K562 (cell line): ENCODE data around the gene RNASEH1. TPM values are rescaled to one million over a fixed set of nuclear protein-coding genes. Genes with fewer than 3 reads are reported as not detected.

Experiments
- ARID2 ChIP-seq: fragments of 450-650 bp; IDR thresholded peaks from 2 replicates; pipeline ENCODE4 v1.6.1; 2017; ENCODE audit warnings: antibody characterized with exemption, mild to moderate bottlenecking
- BCOR ChIP-seq: fragments of 450-650 bp; IDR thresholded peaks from 2 replicates; pipeline ENCODE4 v1.6.1; 2016
- CTBP1 ChIP-seq: fragments of 450-650 bp; IDR thresholded peaks from 2 replicates; pipeline ENCODE4 v1.6.1; 2016; ENCODE audit warnings: borderline replicate concordance
- FOXP1 ChIP-seq: sonication (generic); formaldehyde crosslinking; IDR thresholded peaks from 2 replicates; pipeline ENCODE4 v1.8.0; 2022; ENCODE audit warnings: mild to moderate bottlenecking, missing genetic modification reagents
- HDAC6 ChIP-seq: IDR thresholded peaks from 2 replicates; pipeline ENCODE4 v1.6.1; 2012; ENCODE audit warnings: low read depth, mild to moderate bottlenecking, control low read depth, inconsistent platforms, low read length, moderate library complexity
- NFE2 ChIP-seq: IDR thresholded peaks from 2 replicates; pipeline ENCODE4 v1.6.1; 2014; ENCODE audit warnings: antibody characterized with exemption, low read depth
- RUNX1 ChIP-seq: sonication (generic); IDR thresholded peaks from 2 replicates; pipeline ENCODE4 v1.6.1; 2016; ENCODE audit warnings: antibody characterized with exemption, low read depth
- TFAM ChIP-seq: fragments of 250-450 bp; sonication (Bioruptor Pico); conservative IDR thresholded peaks from 2 replicates; pipeline ENCODE4 v1.5.0; 2021; ENCODE audit warnings: mild to moderate bottlenecking, moderate library complexity
- ZNF551 ChIP-seq: fragments of 250-450 bp; sonication (Bioruptor Pico); IDR thresholded peaks from 2 replicates; pipeline ENCODE4 v1.5.0; 2021; ENCODE audit warnings: mild to moderate bottlenecking, moderate library complexity
- polyA plus RNA-seq, 8 experiments: library from polyadenylated mRNA; depleted of rRNA in 4 of 8; stranded (reverse) in 5 of 8; unstranded in 3 of 8; fragments of >200 nt; fragmentation: Nextera tagmentation in 2 of 8; fragmentation: Illumina TruSeq in 1 of 8; extraction: Ambion mirVana in 2 of 8; extraction: Trizol in 1 of 8; gene quantifications; 2 replicates each; pipeline versions ENCODE4 v1.2.1 to v1.2.3, GENCODE V29; 2011 to 2014; ENCODE audit warnings: inconsistent platforms in 1 of 8, missing spikeins in 1 of 8
- total RNA-seq, 7 experiments: library from RNA; depleted of rRNA in 6 of 7; stranded (reverse); fragments of >200 nt in 6 of 7; fragmentation: Illumina TruSeq in 2 of 7; extraction: Trizol in 2 of 7; gene quantifications; 2 replicates each; pipeline versions ENCODE4 v1.2.1 to v1.2.3, GENCODE V29; 2011 to 2021; ENCODE audit warnings: low replicate concordance in 1 of 7
- TF ChIP-seq, protein P1 (sequence below): fragments of 200-600 bp; sonication (generic); IDR thresholded peaks from one replicate; pipeline ENCODE4 v1.6.1; 2012; ENCODE audit warnings: mild to moderate bottlenecking, low read depth, low read length, inconsistent platforms
- TF ChIP-seq, protein P2 (sequence below): sonication (generic); formaldehyde crosslinking; IDR thresholded peaks from 2 replicates; pipeline ENCODE4 v1.9.0; 2022; ENCODE audit warnings: mild to moderate bottlenecking, missing genetic modification reagents
- TF ChIP-seq, protein P3 (sequence below): fragments of 450-650 bp; conservative IDR thresholded peaks from 2 replicates; pipeline ENCODE4 v1.6.1; 2016; ENCODE audit warnings: missing genetic modification characterization, low read depth, mild to moderate bottlenecking, control low read depth, missing compliant biosample characterization
- TF ChIP-seq, protein P4 (sequence below): fragments of 450-650 bp; formaldehyde crosslinking; IDR thresholded peaks from 2 replicates; pipeline ENCODE4 v1.4.0; 2020; ENCODE audit warnings: mild to moderate bottlenecking, mixed read lengths

The RNASEH1 gene
- total and polyA plus RNA-seq, 9 of the 15 experiments (the other 6 are each of a cell fraction or from before 2014, with no cell fraction given) = 25.7 to 47.5 (median 42.8) TPM

DNA sequence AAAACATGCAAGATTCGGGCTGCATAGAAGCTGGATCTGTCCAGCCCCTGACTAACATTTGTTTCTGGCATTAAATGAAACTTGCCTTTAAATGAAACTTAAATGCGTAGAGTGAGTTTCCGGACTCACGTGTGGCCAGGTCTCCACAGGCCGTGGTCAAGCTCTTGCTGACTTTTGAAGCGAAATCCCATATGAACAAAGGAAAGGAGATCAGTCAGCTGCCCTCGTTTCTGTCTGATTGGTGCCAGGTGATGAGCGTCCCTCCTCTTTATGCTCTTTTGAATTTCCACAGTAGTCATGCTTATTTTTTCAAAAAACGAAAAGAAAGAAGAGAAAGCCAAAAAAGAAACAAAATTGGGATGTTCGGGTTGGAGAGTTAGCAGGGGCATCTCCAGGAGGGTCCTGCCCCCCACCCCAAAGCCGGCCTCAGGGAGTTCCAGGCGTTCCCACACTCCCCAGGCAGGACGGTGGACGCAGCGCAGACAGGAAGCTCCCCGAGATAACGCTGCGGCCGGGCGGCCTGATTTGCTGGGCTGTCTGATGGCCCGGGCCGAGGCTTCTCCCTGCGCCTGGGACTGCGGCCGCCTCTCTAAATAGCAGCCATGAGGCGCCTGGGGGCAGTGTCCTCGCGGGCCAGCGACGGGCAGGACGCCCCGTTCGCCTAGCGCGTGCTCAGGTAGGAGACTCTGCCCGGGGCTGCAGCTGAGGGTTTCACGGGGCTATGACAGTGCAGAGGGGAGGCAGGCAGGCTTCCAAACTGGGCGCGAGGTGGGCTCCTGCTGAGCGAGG lies 36.6 kb upstream of the RNASEH1 start, which contains the start of gene COLEC11 (continued):
- TF ChIP-seq, protein P1, sequence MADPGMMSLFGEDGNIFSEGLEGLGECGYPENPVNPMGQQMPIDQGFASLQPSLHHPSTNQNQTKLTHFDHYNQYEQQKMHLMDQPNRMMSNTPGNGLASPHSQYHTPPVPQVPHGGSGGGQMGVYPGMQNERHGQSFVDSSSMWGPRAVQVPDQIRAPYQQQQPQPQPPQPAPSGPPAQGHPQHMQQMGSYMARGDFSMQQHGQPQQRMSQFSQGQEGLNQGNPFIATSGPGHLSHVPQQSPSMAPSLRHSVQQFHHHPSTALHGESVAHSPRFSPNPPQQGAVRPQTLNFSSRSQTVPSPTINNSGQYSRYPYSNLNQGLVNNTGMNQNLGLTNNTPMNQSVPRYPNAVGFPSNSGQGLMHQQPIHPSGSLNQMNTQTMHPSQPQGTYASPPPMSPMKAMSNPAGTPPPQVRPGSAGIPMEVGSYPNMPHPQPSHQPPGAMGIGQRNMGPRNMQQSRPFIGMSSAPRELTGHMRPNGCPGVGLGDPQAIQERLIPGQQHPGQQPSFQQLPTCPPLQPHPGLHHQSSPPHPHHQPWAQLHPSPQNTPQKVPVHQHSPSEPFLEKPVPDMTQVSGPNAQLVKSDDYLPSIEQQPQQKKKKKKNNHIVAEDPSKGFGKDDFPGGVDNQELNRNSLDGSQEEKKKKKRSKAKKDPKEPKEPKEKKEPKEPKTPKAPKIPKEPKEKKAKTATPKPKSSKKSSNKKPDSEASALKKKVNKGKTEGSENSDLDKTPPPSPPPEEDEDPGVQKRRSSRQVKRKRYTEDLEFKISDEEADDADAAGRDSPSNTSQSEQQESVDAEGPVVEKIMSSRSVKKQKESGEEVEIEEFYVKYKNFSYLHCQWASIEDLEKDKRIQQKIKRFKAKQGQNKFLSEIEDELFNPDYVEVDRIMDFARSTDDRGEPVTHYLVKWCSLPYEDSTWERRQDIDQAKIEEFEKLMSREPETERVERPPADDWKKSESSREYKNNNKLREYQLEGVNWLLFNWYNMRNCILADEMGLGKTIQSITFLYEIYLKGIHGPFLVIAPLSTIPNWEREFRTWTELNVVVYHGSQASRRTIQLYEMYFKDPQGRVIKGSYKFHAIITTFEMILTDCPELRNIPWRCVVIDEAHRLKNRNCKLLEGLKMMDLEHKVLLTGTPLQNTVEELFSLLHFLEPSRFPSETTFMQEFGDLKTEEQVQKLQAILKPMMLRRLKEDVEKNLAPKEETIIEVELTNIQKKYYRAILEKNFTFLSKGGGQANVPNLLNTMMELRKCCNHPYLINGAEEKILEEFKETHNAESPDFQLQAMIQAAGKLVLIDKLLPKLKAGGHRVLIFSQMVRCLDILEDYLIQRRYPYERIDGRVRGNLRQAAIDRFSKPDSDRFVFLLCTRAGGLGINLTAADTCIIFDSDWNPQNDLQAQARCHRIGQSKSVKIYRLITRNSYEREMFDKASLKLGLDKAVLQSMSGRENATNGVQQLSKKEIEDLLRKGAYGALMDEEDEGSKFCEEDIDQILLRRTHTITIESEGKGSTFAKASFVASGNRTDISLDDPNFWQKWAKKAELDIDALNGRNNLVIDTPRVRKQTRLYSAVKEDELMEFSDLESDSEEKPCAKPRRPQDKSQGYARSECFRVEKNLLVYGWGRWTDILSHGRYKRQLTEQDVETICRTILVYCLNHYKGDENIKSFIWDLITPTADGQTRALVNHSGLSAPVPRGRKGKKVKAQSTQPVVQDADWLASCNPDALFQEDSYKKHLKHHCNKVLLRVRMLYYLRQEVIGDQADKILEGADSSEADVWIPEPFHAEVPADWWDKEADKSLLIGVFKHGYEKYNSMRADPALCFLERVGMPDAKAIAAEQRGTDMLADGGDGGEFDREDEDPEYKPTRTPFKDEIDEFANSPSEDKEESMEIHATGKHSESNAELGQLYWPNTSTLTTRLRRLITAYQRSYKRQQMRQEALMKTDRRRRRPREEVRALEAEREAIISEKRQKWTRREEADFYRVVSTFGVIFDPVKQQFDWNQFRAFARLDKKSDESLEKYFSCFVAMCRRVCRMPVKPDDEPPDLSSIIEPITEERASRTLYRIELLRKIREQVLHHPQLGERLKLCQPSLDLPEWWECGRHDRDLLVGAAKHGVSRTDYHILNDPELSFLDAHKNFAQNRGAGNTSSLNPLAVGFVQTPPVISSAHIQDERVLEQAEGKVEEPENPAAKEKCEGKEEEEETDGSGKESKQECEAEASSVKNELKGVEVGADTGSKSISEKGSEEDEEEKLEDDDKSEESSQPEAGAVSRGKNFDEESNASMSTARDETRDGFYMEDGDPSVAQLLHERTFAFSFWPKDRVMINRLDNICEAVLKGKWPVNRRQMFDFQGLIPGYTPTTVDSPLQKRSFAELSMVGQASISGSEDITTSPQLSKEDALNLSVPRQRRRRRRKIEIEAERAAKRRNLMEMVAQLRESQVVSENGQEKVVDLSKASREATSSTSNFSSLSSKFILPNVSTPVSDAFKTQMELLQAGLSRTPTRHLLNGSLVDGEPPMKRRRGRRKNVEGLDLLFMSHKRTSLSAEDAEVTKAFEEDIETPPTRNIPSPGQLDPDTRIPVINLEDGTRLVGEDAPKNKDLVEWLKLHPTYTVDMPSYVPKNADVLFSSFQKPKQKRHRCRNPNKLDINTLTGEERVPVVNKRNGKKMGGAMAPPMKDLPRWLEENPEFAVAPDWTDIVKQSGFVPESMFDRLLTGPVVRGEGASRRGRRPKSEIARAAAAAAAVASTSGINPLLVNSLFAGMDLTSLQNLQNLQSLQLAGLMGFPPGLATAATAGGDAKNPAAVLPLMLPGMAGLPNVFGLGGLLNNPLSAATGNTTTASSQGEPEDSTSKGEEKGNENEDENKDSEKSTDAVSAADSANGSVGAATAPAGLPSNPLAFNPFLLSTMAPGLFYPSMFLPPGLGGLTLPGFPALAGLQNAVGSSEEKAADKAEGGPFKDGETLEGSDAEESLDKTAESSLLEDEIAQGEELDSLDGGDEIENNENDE = no peak
- TF ChIP-seq FOXP1 (no peak), HDAC6 (no peak), ZNF551 (CRISPR knock-in tag) (no peak), BCOR (no peak), ARID2 (no peak), CTBP1 (peak; percentile 89; the same call in 1 of the 2 replicates), RUNX1 (no peak), NFE2 (no peak), TFAM (CRISPR knock-in tag) (no peak)
- TF ChIP-seq, protein P2, sequence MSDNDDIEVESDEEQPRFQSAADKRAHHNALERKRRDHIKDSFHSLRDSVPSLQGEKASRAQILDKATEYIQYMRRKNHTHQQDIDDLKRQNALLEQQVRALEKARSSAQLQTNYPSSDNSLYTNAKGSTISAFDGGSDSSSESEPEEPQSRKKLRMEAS = peak; percentile 67
- TF ChIP-seq, protein P3, sequence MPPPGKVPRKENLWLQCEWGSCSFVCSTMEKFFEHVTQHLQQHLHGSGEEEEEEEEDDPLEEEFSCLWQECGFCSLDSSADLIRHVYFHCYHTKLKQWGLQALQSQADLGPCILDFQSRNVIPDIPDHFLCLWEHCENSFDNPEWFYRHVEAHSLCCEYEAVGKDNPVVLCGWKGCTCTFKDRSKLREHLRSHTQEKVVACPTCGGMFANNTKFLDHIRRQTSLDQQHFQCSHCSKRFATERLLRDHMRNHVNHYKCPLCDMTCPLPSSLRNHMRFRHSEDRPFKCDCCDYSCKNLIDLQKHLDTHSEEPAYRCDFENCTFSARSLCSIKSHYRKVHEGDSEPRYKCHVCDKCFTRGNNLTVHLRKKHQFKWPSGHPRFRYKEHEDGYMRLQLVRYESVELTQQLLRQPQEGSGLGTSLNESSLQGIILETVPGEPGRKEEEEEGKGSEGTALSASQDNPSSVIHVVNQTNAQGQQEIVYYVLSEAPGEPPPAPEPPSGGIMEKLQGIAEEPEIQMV (tag) = no peak
- TF ChIP-seq, protein P4, sequence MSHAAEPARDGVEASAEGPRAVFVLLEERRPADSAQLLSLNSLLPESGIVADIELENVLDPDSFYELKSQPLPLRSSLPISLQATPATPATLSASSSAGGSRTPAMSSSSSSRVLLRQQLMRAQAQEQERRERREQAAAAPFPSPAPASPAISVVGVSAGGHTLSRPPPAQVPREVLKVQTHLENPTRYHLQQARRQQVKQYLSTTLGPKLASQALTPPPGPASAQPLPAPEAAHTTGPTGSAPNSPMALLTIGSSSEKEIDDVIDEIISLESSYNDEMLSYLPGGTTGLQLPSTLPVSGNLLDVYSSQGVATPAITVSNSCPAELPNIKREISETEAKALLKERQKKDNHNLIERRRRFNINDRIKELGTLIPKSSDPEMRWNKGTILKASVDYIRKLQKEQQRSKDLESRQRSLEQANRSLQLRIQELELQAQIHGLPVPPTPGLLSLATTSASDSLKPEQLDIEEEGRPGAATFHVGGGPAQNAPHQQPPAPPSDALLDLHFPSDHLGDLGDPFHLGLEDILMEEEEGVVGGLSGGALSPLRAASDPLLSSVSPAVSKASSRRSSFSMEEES (CRISPR knock-in tag) = no peak
